ENCODE results near the gene HTR3C.

Gene HTR3C

DNA sequence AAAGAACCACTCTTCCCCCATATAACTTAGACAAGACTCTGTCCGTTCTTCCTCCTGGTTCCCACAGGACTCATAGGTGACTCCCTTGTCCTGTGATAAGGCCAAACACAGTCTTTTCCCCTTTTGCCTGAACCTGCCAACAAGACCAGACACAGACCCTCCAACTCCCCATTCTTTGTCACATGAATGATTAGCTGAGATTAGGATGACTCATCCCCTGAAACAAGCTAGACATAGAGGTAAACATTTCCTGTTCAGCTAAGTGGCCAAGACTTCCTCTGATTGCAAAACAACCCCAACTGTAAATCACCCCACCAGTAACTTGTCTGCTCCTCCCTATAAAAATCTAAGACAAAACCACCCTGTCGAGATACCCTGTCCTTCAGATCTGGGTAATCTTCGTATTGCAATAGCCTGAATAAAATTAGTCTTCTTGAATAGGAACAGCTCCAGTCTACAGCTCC is 32.6 kb downstream of the HTR3C start:
- DNase-seq (ENCODE audit: extremely low read depth, low read depth), result no peak
- no peak for TF ChIP-seq CTCF (IDR thresholded peaks at IDR 0.05; ENCODE audit: low read depth, low read length, missing control alignments)
- H3K4me3 ChIP-seq (replicated peaks; ENCODE audit: low read depth, low read length), result no peak overlapping the region

- no peak overlapping the region for H3K4me3 ChIP-seq (replicated peaks; ENCODE audit: low read depth, low read length)
- no peak for TF ChIP-seq CTCF (IDR thresholded peaks at IDR 0.05; ENCODE audit: low read depth, low read length, missing control alignments)
- DNase-seq (ENCODE audit: extremely low read depth, low read depth), result no peak
Observed at GRCh38 chr3:184092199-184092598, 39.4 kb downstream of the HTR3C start.

GRCh38 chr3:184096811-184097383 is 44.0 kb downstream of the HTR3C start, which contains the start of gene HTR3E:
HTR3E (plus strand) TSS chr3:184097064; CDS start chr3:184097530, 466 bp downstream.
- DNase-seq (ENCODE audit: extremely low read depth, low read depth), result no peak
- H3K4me3 ChIP-seq (replicated peaks; ENCODE audit: low read depth, low read length), result no peak within 1 kb of the TSS
- no peak for TF ChIP-seq CTCF (IDR thresholded peaks at IDR 0.05; ENCODE audit: low read depth, low read length, missing control alignments)

DNA sequence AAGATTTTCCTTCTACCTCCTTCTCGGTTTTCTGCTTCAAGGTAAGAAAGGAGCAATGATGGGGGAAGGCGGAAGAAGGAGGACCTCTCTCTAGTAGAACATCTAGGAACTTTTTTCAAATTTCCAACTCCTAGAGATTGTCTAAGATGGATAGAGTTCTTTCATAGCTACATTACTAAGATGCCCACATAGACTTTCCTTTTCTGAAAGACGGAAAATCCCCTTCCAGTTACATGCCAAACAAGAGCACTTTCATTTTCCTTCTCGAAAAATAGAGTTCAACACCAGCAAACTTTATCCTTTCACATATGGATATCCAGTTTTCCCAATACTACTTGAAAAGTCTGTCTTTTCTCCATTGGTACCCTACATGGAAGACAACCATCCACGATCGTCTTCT is 44.7 kb downstream of the HTR3C start:
- DNase-seq (ENCODE audit: extremely low read depth, low read depth), result no peak
- no peak for TF ChIP-seq CTCF (IDR thresholded peaks at IDR 0.05; ENCODE audit: low read depth, low read length, missing control alignments)
- H3K4me3 ChIP-seq (replicated peaks; ENCODE audit: low read depth, low read length), result no peak overlapping the region

- no peak overlapping the region for H3K4me3 ChIP-seq (replicated peaks; ENCODE audit: low read depth, low read length)
- DNase-seq (ENCODE audit: extremely low read depth, low read depth), result no peak
- TF ChIP-seq CTCF (IDR thresholded peaks at IDR 0.05; ENCODE audit: low read depth, low read length, missing control alignments), result no peak
Observed at GRCh38 chr3:184099806-184100686, 47.2 kb downstream of the HTR3C start.

Measured in HFF-Myc (cell line).